Measurements from ENCODE around the gene KLF18. TPM values are rescaled to one million over a fixed set of nuclear protein-coding genes. Genes with fewer than 3 reads are reported as not detected.

KLF18 gene
- total RNA-seq, 1 donor from 2014 or later, result not detected

- intact Hi-C loops (cut with micrococcal nuclease), result no loop called here
- no peak for DNase-seq
- peak; percentile 94 for ATAC-seq
These were observed 51.9 kb downstream of the KLF18 start for GRCh38 chr1:44089371-44090048.

Other genes with a start within 250 kb of the KLF18 start
- gene ARTN, start 207.8 kb downstream of the KLF18 start, total RNA-seq, result not detected
- 60.0 TPM for gene IPO13, start 194.7 kb downstream of the KLF18 start, total RNA-seq
- gene DPH2, start 171.6 kb downstream of the KLF18 start, total RNA-seq, result 13.3 TPM
- gene ATP6V0B, start 166.7 kb downstream of the KLF18 start, total RNA-seq, result 89.6 TPM
- gene B4GALT2, start 162.4 kb downstream of the KLF18 start, total RNA-seq, result 35.6 TPM
- 1.0 TPM for gene CCDC24, start 150.0 kb downstream of the KLF18 start, total RNA-seq
- 1.6 TPM for gene SLC6A9, start 110.2 kb downstream of the KLF18 start, total RNA-seq
- not detected for gene KLF17, start 22.8 kb downstream of the KLF18 start, total RNA-seq
- 28.8 TPM for gene DMAP1, start 71.8 kb upstream of the KLF18 start, total RNA-seq
- gene ERI3, start 213.6 kb upstream of the KLF18 start, total RNA-seq, result 52.6 TPM